Peyer's patch (tissue), 4 donors: ENCODE results near the gene CACNA1A. TPM values are rescaled to one million over a fixed set of nuclear protein-coding genes. Genes with fewer than 3 reads are reported as not detected.

Experiments used
- DNase-seq, 3 donors: peaks; one replicate each; pipeline ENCODE4 v3.0.0-alpha.2; 2017 to 2019
- H3K27ac ChIP-seq, 4 donors: fragments of 200-600 bp; sonication (generic); one replicate each; pipeline ENCODE4 v1.5.1; 2016 to 2019
- H3K27me3 ChIP-seq, 2 donors: fragments of 200-600 bp; sonication (generic); one replicate each; pipeline ENCODE4 v1.5.1; 2019
- H3K36me3 ChIP-seq, 3 donors: fragments of 200-600 bp; sonication (generic); one replicate each; pipeline ENCODE4 v1.5.1; 2016 to 2019
- H3K4me1 ChIP-seq, 4 donors: fragments of 200-600 bp; sonication (generic); one replicate each; pipeline ENCODE4 v1.5.1; 2016 to 2019
- H3K4me3 ChIP-seq, 4 donors: fragments of 200-600 bp; sonication (generic); 1 replicate in 3 of 4; 2 replicates in 1 of 4; pipeline ENCODE4 v1.5.1; 2016 to 2019; ENCODE audit warnings: mild to moderate bottlenecking in 1 of 4
- H3K9me3 ChIP-seq, 4 donors: fragments of 200-600 bp; sonication (generic); one replicate each; pipeline ENCODE4 v1.5.1; 2016 to 2019; ENCODE audit warnings: mild to moderate bottlenecking in 1 of 4
- POLR2A ChIP-seq, 2 donors: fragments of 450-650 bp; IDR thresholded peaks; one replicate each; pipeline ENCODE4 v1.5.1; 2017; ENCODE audit warnings: antibody characterized with exemption in 2 of 2, mild to moderate bottlenecking in 2 of 2, moderate library complexity in 2 of 2
- total RNA-seq, 4 donors: library from RNA; depleted of rRNA; stranded (reverse); fragments of >200 nt; gene quantifications; one replicate each; pipeline ENCODE4 v1.1.0, GENCODE V29; 2016
- TF ChIP-seq, protein P1 (sequence below), 6 experiments: fragments of 450-650 bp in 4 of 6; fragments of 200-600 bp in 2 of 6; sonication (generic) in 1 of 6; IDR thresholded peaks; one replicate each; pipeline ENCODE4 v1.5.1; 2017 to 2019; ENCODE audit warnings: antibody characterized with exemption in 6 of 6, mild to moderate bottlenecking in 3 of 6, moderate library complexity in 1 of 6

The CACNA1A gene
- total RNA-seq, 4 donors from 2014 or later: 16.8 to 25.7 (median 21.7) TPM

DNA sequence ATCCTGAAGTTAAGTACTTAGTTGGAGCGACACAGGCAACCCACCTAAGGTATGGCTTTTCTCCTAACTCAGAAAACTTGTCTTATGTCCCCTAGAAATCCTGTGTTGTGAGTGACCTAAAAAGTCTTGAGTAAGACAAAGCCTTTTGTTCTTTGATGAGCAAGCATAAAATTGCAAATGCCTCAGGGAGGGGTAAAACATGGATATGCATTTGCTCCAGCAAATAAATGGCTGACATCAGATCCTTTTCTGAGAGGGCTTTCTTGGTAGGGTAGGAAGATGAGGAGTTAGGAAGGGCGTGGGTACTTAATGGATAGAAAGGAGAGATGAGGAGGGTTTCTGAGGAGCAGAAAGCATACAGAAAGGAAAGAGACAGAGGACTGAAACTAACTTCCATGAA, 192.4 kb downstream of the CACNA1A start:
- no peak for DNase-seq
- no peaks in the 10 kb centered on the region for H3K36me3 ChIP-seq
- no peak overlapping the region for H3K4me3 ChIP-seq
- H3K27ac ChIP-seq: no peak overlapping the region
- H3K27me3 ChIP-seq: no peaks in the 10 kb centered on the region
- TF ChIP-seq, protein P1, sequence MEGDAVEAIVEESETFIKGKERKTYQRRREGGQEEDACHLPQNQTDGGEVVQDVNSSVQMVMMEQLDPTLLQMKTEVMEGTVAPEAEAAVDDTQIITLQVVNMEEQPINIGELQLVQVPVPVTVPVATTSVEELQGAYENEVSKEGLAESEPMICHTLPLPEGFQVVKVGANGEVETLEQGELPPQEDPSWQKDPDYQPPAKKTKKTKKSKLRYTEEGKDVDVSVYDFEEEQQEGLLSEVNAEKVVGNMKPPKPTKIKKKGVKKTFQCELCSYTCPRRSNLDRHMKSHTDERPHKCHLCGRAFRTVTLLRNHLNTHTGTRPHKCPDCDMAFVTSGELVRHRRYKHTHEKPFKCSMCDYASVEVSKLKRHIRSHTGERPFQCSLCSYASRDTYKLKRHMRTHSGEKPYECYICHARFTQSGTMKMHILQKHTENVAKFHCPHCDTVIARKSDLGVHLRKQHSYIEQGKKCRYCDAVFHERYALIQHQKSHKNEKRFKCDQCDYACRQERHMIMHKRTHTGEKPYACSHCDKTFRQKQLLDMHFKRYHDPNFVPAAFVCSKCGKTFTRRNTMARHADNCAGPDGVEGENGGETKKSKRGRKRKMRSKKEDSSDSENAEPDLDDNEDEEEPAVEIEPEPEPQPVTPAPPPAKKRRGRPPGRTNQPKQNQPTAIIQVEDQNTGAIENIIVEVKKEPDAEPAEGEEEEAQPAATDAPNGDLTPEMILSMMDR (IDR thresholded peaks at IDR 0.05): no peak
- no peak for TF ChIP-seq POLR2A (IDR thresholded peaks at IDR 0.05)
- peaks cover 0 to 5% (median 0%) of the 10 kb centered on the region in 4 donors for H3K9me3 ChIP-seq
- H3K4me1 ChIP-seq: no peaks in the 10 kb centered on the region

DNA sequence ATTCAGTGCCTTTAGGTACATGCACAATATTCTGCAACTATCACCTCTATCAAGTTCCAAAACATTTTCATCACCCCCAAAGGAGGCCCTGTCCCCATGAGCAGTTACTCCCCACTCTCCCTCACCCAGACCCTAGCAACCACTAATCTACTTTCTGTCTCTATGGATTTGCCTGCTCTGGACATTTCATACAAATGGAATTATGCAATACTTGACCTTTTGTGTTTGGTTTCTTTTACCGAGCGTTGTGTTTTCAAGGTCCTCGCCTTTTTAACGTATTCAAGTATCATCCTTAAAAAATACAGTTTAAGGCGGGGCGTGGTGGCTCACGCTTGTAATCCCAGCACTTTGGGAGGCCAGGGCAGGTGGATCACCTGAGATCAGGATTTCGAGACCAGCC, 196.4 kb downstream of the CACNA1A start:
- Histone ChIP-seq H3K4me3 (no peak overlapping the region), H3K27me3 (no peaks in the 10 kb centered on the region), H3K9me3 (no peaks in the 10 kb centered on the region), H3K27ac (no peak overlapping the region), H3K36me3 (no peaks in the 10 kb centered on the region), H3K4me1 (no peaks in the 10 kb centered on the region)
- TF ChIP-seq, protein P1 (IDR thresholded peaks at IDR 0.05): no peak
- no peak for TF ChIP-seq POLR2A (IDR thresholded peaks at IDR 0.05)
- DNase-seq: no peak

DNA sequence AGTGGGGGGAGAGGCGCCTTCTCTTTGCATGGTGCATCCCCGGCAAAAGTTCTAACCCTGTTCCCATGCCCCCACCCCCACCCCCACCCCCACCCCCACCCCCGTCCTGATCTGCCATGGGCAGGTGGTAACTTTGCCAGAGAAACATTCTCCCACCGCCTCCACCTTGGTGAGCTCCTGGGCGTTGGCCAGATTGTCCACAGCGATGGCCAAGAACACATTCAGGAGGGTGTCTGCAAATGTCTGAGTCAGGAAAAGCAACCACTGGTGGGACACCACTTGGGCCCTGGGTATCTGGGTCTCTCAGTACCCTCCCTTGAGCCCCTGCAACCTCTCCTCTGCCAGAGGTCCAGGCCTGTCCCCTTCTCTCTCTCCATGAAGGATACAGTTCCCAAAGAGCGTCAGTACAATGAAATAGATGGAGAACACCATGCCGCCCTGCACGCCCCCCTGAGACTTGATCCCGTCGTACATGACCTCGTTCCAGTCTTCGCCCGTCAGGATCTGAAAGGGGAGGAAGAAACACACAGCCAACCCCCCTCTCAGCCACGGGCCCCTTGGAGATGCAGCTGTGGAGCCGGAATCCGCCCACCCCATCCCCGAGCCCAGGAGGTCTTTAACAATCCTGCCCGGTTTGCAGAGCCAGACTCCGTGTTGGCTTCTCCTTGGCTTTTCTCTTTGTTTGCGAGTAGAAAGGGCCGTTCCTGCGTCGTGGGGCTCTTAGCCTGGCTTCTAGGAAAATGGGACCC, 202.7 kb downstream of the CACNA1A start:
- no peaks in the 10 kb centered on the region for H3K9me3 ChIP-seq
- no peaks in the 10 kb centered on the region for H3K27me3 ChIP-seq
- DNase-seq: no peak
- TF ChIP-seq POLR2A (IDR thresholded peaks at IDR 0.05): no peak
- TF ChIP-seq, protein P1 (IDR thresholded peaks at IDR 0.05): no peak
- H3K27ac ChIP-seq: no peak overlapping the region
- H3K4me3 ChIP-seq: no peak overlapping the region
- H3K4me1 ChIP-seq: no peaks in the 10 kb centered on the region
- no peaks in the 10 kb centered on the region for H3K36me3 ChIP-seq

DNA sequence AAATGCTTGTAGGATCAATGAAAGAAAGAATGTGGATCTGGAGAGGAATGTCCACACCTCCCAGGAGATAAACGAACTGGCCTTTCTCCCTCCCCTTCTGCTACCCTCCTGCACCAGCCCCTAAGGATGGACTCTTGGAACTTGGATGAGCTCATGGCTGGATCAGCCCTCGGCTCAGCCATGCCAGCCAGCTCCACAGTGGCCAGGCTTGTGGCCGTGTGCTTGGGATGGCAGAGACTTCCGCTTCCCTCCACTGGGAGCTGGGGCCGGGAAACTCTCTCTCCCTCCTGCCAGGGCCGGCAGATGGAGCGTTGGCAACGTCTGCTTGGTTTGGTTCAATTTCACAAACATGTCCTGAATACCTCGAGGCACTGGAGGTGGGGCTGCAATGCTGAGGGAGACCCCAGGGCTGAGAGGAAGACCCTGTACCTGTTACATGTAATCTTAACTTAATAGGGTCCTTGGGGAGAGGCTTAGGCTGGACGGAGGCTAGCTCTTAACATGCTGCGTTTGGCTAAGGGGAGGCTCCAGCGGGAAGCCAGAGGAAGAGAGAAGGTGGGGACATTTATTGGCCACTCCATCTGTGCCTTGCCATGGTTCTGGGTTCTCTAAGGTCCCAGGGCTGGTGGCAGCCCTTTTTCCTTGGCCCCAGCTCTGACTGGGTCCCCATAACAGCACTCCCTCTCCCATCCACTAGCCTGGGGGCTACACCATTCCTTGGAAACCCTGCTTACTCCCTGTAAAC, 203.6 kb downstream of the CACNA1A start:
- no peaks in the 10 kb centered on the region for H3K27me3 ChIP-seq
- no peak for TF ChIP-seq POLR2A (IDR thresholded peaks at IDR 0.05)
- TF ChIP-seq, protein P1 (IDR thresholded peaks at IDR 0.05): no peak
- H3K36me3 ChIP-seq: no peaks in the 10 kb centered on the region

DNA sequence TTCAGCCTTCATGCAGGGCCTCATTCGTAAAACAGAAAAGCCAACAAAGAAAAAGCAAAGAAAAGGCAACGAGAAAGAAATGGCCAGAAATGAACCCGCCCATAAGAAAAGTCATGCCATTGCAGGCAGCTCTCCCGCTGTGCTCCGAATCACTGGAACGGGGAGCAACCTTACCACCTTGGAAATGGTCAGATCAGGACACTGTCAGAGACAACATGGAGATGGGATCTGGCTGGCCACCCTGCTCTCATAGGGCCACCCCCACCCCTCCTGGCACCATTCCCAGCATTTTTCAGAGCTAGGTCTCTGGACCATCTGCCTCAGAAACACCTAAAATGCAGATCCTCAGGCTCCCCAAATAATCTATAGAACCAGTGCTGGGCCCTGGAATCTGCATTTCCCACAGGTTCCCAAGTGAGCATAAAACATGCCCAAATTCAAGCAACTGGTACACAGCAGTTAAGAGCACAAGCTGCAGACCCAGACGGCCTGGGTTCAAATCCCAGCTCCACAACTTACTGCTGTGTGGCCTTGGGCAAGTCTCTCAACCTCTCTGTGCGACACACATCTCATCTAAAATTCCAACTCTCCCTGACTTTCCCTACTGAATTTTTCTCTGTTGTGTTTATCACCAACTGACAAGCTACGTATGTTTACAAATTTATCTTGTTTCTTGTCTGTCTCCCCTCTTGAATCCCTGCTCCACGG, 204.5 kb downstream of the CACNA1A start:
- no peak overlapping the region for H3K4me3 ChIP-seq
- TF ChIP-seq POLR2A (IDR thresholded peaks at IDR 0.05): no peak
- TF ChIP-seq, protein P1 (IDR thresholded peaks at IDR 0.05): no peak
- H3K27ac ChIP-seq: no peak overlapping the region
- no peak for DNase-seq
- H3K36me3 ChIP-seq: no peaks in the 10 kb centered on the region
- no peaks in the 10 kb centered on the region for H3K9me3 ChIP-seq
- H3K4me1 ChIP-seq: no peaks in the 10 kb centered on the region
- H3K27me3 ChIP-seq: no peaks in the 10 kb centered on the region

More for the DNA sequence above, 203.6 kb downstream of the CACNA1A start:
- no peak overlapping the region for H3K27ac ChIP-seq
- DNase-seq: no peak
- H3K4me1 ChIP-seq: no peaks in the 10 kb centered on the region
- H3K4me3 ChIP-seq: no peak overlapping the region
- H3K9me3 ChIP-seq: no peaks in the 10 kb centered on the region
